HG03066 (cell line): ENCODE measurements around the gene EXOC2.
"Not testable (repeated sequence)": the region's sequence is repeated elsewhere in the genome, so short reads cannot be mapped to it uniquely, and the experiment has no call there.

ENCODE experiments used
- ATAC-seq: cut with Tn5 transposase; IDR thresholded peaks from one replicate; pipeline ENCODE4 v1.9.1; 2021; ENCODE audit warnings: low read depth; ENCODE audit not compliant: unreplicated experiment

EXOC2 gene

GRCh38 chr6:641225-641985 is 51.5 kb downstream of the EXOC2 start:
- no peak for ATAC-seq

DNA sequence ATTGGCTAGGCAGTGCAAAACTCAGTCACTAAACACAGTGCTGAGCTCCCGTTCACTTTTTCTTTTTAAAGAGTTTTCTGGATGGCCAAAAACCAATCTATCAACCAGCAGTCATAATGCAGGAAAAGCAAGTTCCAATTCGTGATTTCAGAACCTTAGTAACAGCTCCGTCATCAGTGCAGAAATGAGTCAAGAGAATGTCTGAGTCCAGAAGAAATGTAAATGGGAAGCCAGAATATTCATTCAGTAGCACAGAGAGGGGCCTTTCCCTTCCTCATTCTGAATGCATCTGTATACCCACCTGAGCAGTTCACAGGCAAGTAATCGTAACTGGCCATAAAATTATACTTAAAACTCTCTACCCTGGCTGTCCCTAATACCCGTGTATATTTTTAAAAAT is 56.5 kb downstream of the EXOC2 start:
- no peak for ATAC-seq

GRCh38 chr6:635233-635632 is 57.7 kb downstream of the EXOC2 start:
- ATAC-seq: no peak

DNA sequence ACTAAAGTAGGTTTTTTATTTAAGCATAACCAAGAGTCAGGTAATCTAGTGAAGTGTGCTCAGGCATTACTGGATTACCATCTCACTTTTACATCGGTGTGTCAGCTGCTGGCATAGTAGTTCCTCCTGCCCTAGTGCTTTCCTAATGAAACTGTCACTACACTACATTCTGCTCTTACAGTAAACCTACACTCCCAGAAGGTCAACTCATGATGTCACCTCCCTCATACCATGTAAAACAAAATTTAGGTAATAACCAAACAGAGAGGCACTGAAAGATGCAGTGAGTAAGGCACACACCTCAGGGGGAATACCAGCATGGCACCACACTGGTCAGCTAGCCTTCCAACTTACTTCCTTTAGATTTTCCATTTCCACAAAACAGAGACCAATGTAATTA is 59.3 kb downstream of the EXOC2 start:
- no peak for ATAC-seq

DNA sequence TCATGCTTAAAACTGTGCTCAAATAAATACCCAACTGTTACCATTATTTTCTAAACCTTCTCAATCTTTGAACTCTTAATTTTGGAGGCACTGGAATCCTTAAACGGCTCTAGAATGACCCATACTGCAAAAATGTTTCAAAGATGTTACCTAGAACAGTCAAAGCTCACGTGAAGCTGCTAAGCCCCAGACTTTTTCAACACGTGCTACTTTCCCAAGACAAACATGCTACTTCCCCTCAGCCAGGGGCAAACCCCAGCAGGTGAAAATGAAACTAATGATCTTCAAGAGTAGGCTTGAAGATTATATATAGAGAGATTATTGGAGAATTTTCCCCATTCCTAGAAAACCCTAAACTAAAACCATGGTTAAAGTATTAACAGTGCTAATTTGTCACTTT is 64.2 kb downstream of the EXOC2 start:
- ATAC-seq: no peak

GRCh38 chr6:626236-626635 is 66.7 kb downstream of the EXOC2 start:
- ATAC-seq: no peak

DNA sequence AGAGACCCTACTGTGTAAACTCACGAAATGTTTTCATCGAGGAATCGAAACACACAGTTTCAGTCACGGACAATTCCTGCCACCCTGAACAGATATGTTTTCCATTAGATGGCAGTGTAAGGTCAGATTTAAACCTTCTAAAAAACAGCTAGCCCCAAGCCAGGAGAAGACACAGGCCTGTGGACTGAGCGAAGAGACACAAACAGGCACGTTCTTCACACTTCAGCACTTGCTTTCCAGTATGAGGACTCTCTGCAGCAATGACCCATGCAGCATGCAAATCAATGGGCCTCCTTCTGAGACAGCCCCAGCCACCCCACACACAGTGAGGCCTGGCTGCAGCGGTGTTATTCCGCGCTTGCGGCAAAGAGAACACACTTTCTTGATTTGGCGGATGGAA is 68.0 kb downstream of the EXOC2 start:
- no peak for ATAC-seq

- ATAC-seq: no peak
These were observed 70.5 kb downstream of the EXOC2 start for GRCh38 chr6:622462-622861.

DNA sequence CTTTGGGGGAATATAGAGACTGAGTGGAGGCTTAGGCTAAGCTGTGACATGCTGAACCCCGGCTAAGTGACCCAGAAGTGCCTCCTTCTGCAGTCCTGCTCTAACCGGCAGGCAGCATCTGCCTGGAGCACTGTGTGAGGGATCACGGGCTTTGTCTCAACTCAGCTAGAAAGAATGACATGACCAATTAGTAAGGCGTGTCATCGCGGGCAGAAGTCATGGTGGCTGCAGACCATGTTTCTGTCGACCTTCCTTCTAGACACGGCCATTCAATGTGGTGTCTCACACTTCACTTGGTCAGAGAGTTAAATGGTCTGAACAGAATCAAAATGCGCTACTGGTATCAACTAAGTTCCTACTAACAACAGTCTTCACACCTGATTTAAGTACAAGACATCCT is 71.0 kb downstream of the EXOC2 start:
- no peak for ATAC-seq

- no peak for ATAC-seq
These were observed 72.0 kb downstream of the EXOC2 start for GRCh38 chr6:620950-621349.

GRCh38 chr6:620166-620565 is 72.8 kb downstream of the EXOC2 start:
- ATAC-seq: no peak

DNA sequence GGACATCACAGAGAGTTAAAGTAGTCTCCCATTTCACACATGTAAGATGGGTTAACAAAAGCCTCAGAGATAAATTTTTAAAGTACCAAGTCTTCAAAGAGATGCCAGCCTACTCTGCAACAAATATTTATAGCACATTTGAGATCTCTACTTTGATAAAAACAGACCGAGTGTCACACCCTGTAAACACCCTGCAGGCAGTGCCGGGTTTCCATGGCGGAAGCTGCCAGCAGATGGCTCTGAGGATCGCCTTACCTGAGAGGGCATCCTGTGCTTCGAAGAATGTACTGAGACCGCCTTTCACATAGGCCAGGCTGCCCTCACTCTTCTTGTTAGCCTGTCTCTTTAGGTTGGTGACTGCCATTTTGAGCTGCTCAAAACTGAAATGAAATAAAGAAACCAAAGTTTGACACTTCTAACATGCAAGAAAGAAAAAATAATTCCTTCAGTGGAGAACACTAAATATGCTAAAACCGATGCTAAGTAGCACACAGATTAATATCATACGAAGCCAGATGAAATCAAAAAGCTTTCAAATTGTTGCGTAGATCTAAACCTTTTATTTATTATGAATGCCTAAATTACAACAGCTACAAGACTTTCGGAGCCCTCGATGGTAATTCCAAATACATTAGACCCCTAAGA is 75.4 kb downstream of the EXOC2 start:
- no peak for ATAC-seq

- ATAC-seq: no peak
These were observed 79.0 kb downstream of the EXOC2 start for GRCh38 chr6:613981-614380.

DNA sequence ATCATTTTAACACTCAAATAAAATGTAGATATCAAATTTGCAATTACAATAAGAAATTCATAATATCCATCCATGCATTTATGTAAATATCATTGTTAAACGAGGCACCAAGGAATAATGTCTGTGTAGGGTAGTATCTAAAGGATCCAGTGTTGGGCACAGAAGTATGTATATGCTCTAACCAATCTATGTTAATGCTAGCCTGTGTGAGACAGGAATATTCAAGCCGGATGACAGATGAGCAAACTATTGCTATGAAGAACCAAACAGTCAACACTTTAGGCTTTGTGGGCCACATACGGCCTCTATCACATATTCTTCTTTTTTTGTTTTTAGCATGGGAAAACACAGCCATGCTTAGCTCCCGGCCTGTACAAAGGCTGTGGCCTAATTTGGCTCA is 81.0 kb downstream of the EXOC2 start:
- ATAC-seq: no peak

DNA sequence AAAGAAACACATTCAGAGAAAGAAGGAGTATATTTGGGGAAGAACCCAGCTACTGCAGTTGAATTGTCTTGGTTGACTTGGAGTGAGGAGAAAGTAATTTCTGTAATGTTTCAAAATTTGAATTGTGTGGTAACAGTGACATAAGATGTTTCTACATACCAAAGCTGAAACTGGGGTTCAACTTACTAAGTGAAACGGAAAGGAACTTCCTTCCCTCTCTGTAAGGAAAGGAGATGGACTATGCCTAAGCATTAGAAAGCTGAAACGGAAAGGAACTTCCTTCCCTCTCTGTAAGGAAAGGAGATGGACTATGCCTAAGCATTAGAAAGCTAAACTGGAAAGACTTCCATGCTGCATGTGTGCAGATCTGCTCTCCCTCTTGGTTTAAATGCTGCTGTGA is 82.1 kb downstream of the EXOC2 start:
- ATAC-seq: no peak

DNA sequence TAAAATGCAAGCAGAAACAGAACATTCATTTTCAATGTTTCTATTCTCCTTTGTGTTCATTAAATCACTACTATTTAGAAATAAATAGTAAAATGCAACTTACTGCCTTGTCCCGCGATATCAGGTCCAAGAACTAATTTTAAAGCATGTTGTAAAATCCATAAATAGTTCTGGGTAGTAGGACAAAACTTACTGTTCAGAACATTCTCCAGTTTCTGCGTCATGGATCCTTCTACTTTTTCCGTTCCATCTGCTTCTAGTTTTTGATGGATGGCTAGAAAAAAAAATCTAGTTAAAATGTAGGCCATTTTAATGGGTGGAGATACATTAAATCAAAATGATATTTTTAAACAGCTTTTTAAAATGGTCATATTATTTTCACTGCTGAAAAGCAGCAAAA is 83.0 kb downstream of the EXOC2 start:
- ATAC-seq: no peak

- ATAC-seq: no peak
These were observed 86.0 kb downstream of the EXOC2 start for GRCh38 chr6:606829-607379.

DNA sequence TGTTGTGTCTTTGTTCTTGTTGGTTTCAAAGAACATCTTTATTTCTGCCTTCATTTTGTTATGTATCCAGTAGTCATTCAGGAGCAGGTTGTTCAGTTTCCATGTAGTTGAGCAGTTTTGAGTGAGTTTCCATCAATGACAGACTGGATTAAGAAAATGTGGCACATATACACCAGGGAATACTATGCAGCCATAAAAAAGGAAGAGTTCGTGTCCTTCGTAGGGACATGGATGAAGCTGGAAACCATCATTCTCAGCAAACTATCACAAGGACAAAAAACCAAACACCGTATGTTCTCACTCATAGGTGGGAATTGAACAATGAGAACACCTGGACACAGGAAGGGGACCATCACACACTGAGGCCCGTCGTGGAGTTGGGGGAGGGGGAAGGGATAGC is 87.0 kb downstream of the EXOC2 start:
- not testable (repeated sequence) for ATAC-seq

- no peak for ATAC-seq
These were observed 88.4 kb downstream of the EXOC2 start for GRCh38 chr6:604579-604978.

- ATAC-seq: no peak
These were observed 89.7 kb downstream of the EXOC2 start for GRCh38 chr6:603265-603664.

DNA sequence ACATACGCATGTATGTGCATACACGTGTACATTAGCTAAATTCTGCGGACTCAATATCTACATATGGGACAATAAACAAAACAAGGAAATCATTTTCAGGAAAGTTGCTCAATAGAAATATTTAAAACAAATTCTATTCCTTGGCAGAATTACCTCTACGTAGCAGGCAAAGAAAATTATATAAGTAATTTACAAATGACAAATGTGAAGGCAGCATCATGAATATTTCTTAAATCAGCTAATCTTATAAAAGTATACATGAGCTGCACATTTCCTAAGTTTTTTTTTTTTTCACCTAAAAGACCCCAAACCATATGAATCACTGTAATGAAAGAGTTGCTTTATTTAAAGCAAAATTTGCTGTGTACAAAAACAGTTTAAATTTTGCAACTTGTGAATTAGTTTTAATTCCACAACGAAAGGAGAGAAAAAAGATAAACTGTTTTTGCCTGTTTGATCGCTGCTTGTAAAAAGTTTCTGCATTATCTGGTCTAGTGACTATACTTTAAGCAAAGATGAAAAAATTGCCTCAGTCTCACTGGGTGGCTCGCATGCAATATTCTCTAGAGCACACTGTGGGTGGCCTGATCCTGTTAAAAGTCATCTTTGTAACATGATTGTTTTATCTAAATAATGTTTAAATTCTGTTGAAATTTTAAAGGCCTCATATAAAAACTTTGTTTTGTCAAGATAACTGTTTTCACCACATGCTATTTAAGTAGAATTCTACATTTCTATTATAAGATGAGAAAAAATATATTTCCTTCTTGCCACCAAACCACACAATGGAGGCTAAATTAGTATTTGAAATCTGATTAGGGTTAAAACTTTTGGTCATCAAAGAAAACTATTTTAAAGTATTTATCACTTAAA is 93.1 kb downstream of the EXOC2 start:
- no peak for ATAC-seq
